PC-9 (cell line): Measurements from ENCODE around the gene CD37. TPM values are rescaled to one million over a fixed set of nuclear protein-coding genes. Genes with fewer than 3 reads are reported as not detected.

Experiments used
- BruUV-seq: library from RNA; stranded (reverse); fragments of 400-500 nt; replicated peaks from 2 replicates; lab custom pipeline; 2021; lab: Mats Ljungman, UMichigan
- CTCF ChIA-PET: fragments of 300-600 bp; sonication (Branson Sonifier 250); formaldehyde crosslinking; loops from one replicate; lab custom pipeline; 2022; ENCODE audit warnings: antibody characterized with exemption; lab: Charles Lee
- POLR2A ChIA-PET: fragments of 300-600 bp; sonication (Branson Sonifier 250); formaldehyde crosslinking; loops from one replicate; lab custom pipeline; 2022; ENCODE audit warnings: antibody characterized with exemption; ENCODE audit not compliant: unreplicated experiment; lab: Charles Lee
- DNase-seq, 2 experiments: peaks; one replicate each; pipeline versions ENCODE4 v3.0.0 to v3.0.0-alpha.2; 2015 to 2022; ENCODE audit warnings: mixed read lengths in 1 of 2
- H2AFZ ChIP-seq: fragments of 200-600 bp; sonication (generic); 2 replicates; pipeline ENCODE4 v1.8.1; 2017; ENCODE audit warnings: antibody characterized with exemption
- H3F3A ChIP-seq: fragments of 200-600 bp; sonication (generic); 2 replicates; pipeline ENCODE4 v1.8.1; 2017; ENCODE audit warnings: antibody characterized with exemption, mild to moderate bottlenecking, low read depth; ENCODE audit not compliant: insufficient read depth
- H3K27ac ChIP-seq: fragments of 200-600 bp; sonication (generic); 2 replicates; pipeline ENCODE4 v1.6.1; 2016; ENCODE audit warnings: mixed run types
- H3K27me3 ChIP-seq: fragments of 200-600 bp; sonication (generic); 2 replicates; pipeline ENCODE4 v1.6.1; 2016; ENCODE audit warnings: low read depth, mixed run types; ENCODE audit not compliant: insufficient read depth
- H3K36me3 ChIP-seq: fragments of 200-600 bp; sonication (generic); 2 replicates; pipeline ENCODE4 v1.6.1; 2016; ENCODE audit warnings: low read depth, mixed run types
- H3K4me1 ChIP-seq: fragments of 200-600 bp; sonication (generic); replicated peaks from 2 replicates; pipeline ENCODE4 v1.6.1; 2016; ENCODE audit warnings: mixed run types; ENCODE audit not compliant: insufficient read depth
- H3K4me2 ChIP-seq: fragments of 200-600 bp; sonication (generic); 2 replicates; pipeline ENCODE4 v1.6.1; 2017; ENCODE audit warnings: mixed run types
- H3K4me3 ChIP-seq: fragments of 200-600 bp; sonication (generic); 2 replicates; pipeline ENCODE4 v1.6.1; 2016; ENCODE audit warnings: mixed run types
- H3K79me2 ChIP-seq: fragments of 200-600 bp; sonication (generic); 2 replicates; pipeline ENCODE4 v1.6.1; 2017; ENCODE audit warnings: low read depth, mixed run types
- H3K9me2 ChIP-seq: fragments of 200-600 bp; sonication (generic); 2 replicates; pipeline ENCODE4 v1.8.1; 2017; ENCODE audit warnings: mild to moderate bottlenecking; ENCODE audit not compliant: insufficient read depth
- H3K9me3 ChIP-seq: fragments of 200-600 bp; sonication (generic); 2 replicates; pipeline ENCODE4 v1.8.1; 2016; ENCODE audit warnings: low read depth; ENCODE audit not compliant: insufficient read depth
- H4K20me1 ChIP-seq: fragments of 200-600 bp; sonication (generic); 2 replicates; pipeline ENCODE4 v1.8.1; 2017; ENCODE audit not compliant: insufficient read depth
- EZH2 ChIP-seq: fragments of 200-600 bp; sonication (generic); IDR thresholded peaks from 2 replicates; pipeline ENCODE4 v1.8.0; 2017; ENCODE audit warnings: antibody characterized with exemption, low read depth
- intact Hi-C: fragments of 100-400 bp; cut with micrococcal nuclease; formaldehyde crosslinking; loops from one replicate; pipeline ENCODE4 v1.10.0; 2022; ENCODE audit not compliant: unreplicated experiment
- total RNA-seq: library from RNA; stranded (reverse); gene quantifications from 2 replicates; pipeline ENCODE4 v1.2.3, GENCODE V29; 2021
- TF ChIP-seq, protein P1 (sequence below): fragments of 200-600 bp; sonication (generic); conservative IDR thresholded peaks from 2 replicates; pipeline ENCODE4 v1.6.1; 2017; ENCODE audit warnings: mixed run types, antibody characterized with exemption, mild to moderate bottlenecking, moderate library complexity

Gene CD37
- total RNA-seq, 1 experiment from 2014 or later = not detected

DNA sequence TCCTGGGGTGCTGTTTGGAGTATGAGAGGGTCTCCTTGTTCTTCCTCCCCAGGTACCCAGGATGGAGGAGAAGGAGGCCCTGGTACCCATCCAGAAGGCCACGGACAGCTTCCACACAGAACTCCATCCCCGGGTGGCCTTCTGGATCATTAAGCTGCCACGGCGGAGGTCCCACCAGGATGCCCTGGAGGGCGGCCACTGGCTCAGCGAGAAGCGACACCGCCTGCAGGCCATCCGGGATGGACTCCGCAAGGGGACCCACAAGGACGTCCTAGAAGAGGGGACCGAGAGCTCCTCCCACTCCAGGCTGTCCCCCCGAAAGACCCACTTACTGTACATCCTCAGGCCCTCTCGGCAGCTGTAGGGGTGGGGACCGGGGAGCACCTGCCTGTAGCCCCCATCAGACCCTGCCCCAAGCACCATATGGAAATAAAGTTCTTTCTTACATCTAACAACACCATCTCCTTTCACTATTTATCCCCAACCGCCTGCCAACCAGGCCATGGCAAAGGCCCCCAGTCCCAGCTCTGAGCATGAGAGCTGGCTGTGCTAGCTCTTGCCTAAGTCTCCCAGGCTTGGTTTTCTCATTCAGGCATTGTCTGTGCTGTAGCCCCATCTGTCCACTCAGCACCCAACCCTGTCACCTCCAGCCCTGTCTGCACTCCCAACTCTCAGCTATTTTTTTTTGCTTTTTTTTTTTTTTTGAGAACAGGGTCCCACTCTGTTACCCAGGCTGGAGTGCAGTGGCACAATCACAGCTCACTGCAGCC is 39.6 kb downstream of the CD37 start:
- CTCF ChIA-PET = no interaction called here

DNA sequence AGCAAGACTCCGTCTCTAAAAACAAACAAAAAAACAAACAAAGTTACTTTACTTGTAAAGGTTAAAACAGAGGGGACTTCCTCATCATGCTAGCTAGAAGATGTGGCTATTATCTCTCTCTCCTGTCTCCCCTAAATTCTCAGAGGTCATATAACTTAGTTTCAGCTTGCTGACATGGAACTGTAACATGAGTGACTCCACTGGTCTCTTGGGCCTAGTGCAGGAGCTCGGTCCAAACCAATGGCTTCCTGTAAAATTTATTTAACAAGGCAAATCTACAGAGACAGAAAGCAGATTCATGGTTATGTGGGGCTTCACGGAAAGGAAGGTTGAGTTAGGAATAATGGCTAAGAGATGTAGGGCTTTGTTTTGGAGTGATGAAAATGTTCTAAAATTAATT is 43.3 kb downstream of the CD37 start:
- H3K9me2 ChIP-seq = no peaks in the 10 kb centered on the region
- CTCF ChIA-PET = no interaction called here
- H4K20me1 ChIP-seq = no peaks in the 10 kb centered on the region
- no peak for TF ChIP-seq EZH2
- TF ChIP-seq, protein P1, sequence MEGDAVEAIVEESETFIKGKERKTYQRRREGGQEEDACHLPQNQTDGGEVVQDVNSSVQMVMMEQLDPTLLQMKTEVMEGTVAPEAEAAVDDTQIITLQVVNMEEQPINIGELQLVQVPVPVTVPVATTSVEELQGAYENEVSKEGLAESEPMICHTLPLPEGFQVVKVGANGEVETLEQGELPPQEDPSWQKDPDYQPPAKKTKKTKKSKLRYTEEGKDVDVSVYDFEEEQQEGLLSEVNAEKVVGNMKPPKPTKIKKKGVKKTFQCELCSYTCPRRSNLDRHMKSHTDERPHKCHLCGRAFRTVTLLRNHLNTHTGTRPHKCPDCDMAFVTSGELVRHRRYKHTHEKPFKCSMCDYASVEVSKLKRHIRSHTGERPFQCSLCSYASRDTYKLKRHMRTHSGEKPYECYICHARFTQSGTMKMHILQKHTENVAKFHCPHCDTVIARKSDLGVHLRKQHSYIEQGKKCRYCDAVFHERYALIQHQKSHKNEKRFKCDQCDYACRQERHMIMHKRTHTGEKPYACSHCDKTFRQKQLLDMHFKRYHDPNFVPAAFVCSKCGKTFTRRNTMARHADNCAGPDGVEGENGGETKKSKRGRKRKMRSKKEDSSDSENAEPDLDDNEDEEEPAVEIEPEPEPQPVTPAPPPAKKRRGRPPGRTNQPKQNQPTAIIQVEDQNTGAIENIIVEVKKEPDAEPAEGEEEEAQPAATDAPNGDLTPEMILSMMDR = no peak
- no TSS peak for BruUV-seq
- no peaks in the 10 kb centered on the region for H3K4me1 ChIP-seq
- intact Hi-C loops = no loop called here
- H3K36me3 ChIP-seq = no peaks in the 10 kb centered on the region
- POLR2A ChIA-PET = no interaction called here
- H3K4me3 ChIP-seq = no peak overlapping the region
- peaks cover 25% of the 10 kb centered on the region; the same call in 1 of the 2 replicates for H3K27me3 ChIP-seq
- H3K4me2 ChIP-seq = no peak overlapping the region
- H3K9me3 ChIP-seq = peaks cover 7% of the 10 kb centered on the region; the same call in 1 of the 2 replicates
- no peak overlapping the region for H3K27ac ChIP-seq
- no peak overlapping the region for H2AFZ ChIP-seq
- H3F3A ChIP-seq = no peaks in the 10 kb centered on the region
- no peak for DNase-seq
- H3K79me2 ChIP-seq = no peaks in the 10 kb centered on the region

More for the DNA sequence above, 39.6 kb downstream of the CD37 start:
- no peak overlapping the region for H3K4me3 ChIP-seq
- intact Hi-C loops = no loop called here
- no peak overlapping the region for H3K27ac ChIP-seq
- H3K79me2 ChIP-seq = no peaks in the 10 kb centered on the region
- H3F3A ChIP-seq = no peaks in the 10 kb centered on the region
- peaks cover 34% of the 10 kb centered on the region; the same call in 1 of the 2 replicates for H3K27me3 ChIP-seq
- no peaks in the 10 kb centered on the region for H3K4me1 ChIP-seq
- H4K20me1 ChIP-seq = no peaks in the 10 kb centered on the region
- no peak for TF ChIP-seq EZH2
- POLR2A ChIA-PET = interaction anchor here (0.6 kb wide), 1 partner anchor 13 kb away, joined by 5 read pairs; the partner anchor contains the start of gene KASH5
- no peaks in the 10 kb centered on the region for H3K36me3 ChIP-seq
- H3K4me2 ChIP-seq = no peak overlapping the region
- BruUV-seq = no TSS peak
- DNase-seq = no peak
- peaks cover 5% of the 10 kb centered on the region; the same call in 1 of the 2 replicates for H3K9me3 ChIP-seq
- no peak overlapping the region for H2AFZ ChIP-seq
- H3K9me2 ChIP-seq = no peaks in the 10 kb centered on the region

DNA sequence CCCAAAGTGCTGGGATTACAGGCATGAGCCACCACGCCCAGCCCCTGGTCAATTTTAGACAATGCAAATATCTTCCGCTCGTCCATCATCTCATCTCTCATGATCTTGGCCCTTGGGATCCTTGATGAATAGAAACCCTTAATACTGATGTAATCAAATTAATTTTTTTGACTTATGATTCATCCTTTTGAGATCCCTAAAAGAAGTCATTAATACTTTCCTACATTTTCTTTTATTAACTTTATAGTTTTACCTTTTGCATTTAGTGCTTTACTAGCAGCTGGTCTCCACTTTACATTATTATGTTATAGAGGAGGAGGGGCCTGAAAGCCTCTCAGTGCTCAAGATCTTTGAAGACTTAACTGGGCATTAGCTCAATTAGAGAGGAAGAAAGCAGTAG is 45.2 kb downstream of the CD37 start:
- Histone ChIP-seq H3K27ac (no peak overlapping the region), H3K4me2 (no peak overlapping the region), H3K79me2 (no peaks in the 10 kb centered on the region), H4K20me1 (no peaks in the 10 kb centered on the region), H3K9me2 (no peaks in the 10 kb centered on the region), H3K36me3 (no peaks in the 10 kb centered on the region), H3K9me3 (peaks cover 7% of the 10 kb centered on the region; the same call in 1 of the 2 replicates), H3F3A (peaks cover 4% of the 10 kb centered on the region; the same call in 1 of the 2 replicates), H3K4me3 (no peak overlapping the region), H3K27me3 (peaks cover 12% of the 10 kb centered on the region; the same call in 1 of the 2 replicates), H3K4me1 (no peaks in the 10 kb centered on the region), H2AFZ (no peak overlapping the region)
- no peak for DNase-seq
- POLR2A ChIA-PET = no interaction called here
- BruUV-seq = no TSS peak
- CTCF ChIA-PET = no interaction called here
- no peak for TF ChIP-seq EZH2
- TF ChIP-seq, protein P1 = no peak
- intact Hi-C loops = no loop called here
